ENCODE data around the gene DEPDC7.
A peak's percentile ranks its signal among the peaks of the same experiment; 100 is the strongest.
"Not testable (repeated sequence)": the region's sequence is repeated elsewhere in the genome, so short reads cannot be mapped to it uniquely, and the experiment has no call there.

DEPDC7 gene

GRCh38 chr11:33027233-33027632, 11.6 kb downstream of the DEPDC7 start:
- DNase-seq = no peak

- DNase-seq = no peak
Measured at GRCh38 chr11:33027846-33028536, 12.3 kb downstream of the DEPDC7 start.

- DNase-seq = no peak
Measured at GRCh38 chr11:33028537-33028914, 12.8 kb downstream of the DEPDC7 start.

- not testable (repeated sequence) for DNase-seq
Measured at GRCh38 chr11:33029218-33029617, 13.5 kb downstream of the DEPDC7 start.

GRCh38 chr11:33033493-33033892, 17.8 kb downstream of the DEPDC7 start:
- no peak for DNase-seq

GRCh38 chr11:33035011-33035410, 19.3 kb downstream of the DEPDC7 start:
- no peak for DNase-seq

- DNase-seq = peak; percentile 59 to 88 (median 64)
Measured at GRCh38 chr11:33039274-33040032, 23.8 kb downstream of the DEPDC7 start, which contains the start of gene TCP11L1. Gene TCP11L1, plus strand, starts transcription at chr11:33039572. Its CDS starts 4,202 bp downstream, at chr11:33043774.

- peak in 1 of 3 donors; percentile 30 for DNase-seq
Measured at GRCh38 chr11:33040033-33040861, 24.6 kb downstream of the DEPDC7 start.

- no peak for DNase-seq
Measured at GRCh38 chr11:33040862-33041453, 25.3 kb downstream of the DEPDC7 start.

- no peak for DNase-seq
Measured at GRCh38 chr11:33043221-33043830, 27.6 kb downstream of the DEPDC7 start.

GRCh38 chr11:33044285-33044756, 28.6 kb downstream of the DEPDC7 start:
- DNase-seq = no peak

GRCh38 chr11:33045551-33046255, 30.0 kb downstream of the DEPDC7 start:
- DNase-seq = no peak

- DNase-seq = peak; percentile 83 to 94 (median 93)
Measured at GRCh38 chr11:33048701-33049100, 33.0 kb downstream of the DEPDC7 start.

- DNase-seq = not testable (repeated sequence)
Measured at GRCh38 chr11:33049565-33050408, 34.1 kb downstream of the DEPDC7 start.

GRCh38 chr11:33052231-33052630, 36.6 kb downstream of the DEPDC7 start:
- peak; percentile 63 to 86 (median 86) for DNase-seq

GRCh38 chr11:33055375-33055774, 39.7 kb downstream of the DEPDC7 start:
- no peak for DNase-seq

- DNase-seq = no peak
Measured at GRCh38 chr11:33057284-33057683, 41.6 kb downstream of the DEPDC7 start.

GRCh38 chr11:33059331-33060007, 43.8 kb downstream of the DEPDC7 start:
- no peak for DNase-seq

GRCh38 chr11:33060271-33060670, 44.6 kb downstream of the DEPDC7 start:
- DNase-seq = no peak

- no peak for DNase-seq
Measured at GRCh38 chr11:33062137-33062536, 46.5 kb downstream of the DEPDC7 start.
